ENCODE data around the gene SPINT1.

Gene SPINT1

GRCh38 chr15:40892447-40893012 is 48.7 kb downstream of the SPINT1 start:
- no peak for DNase-seq (ENCODE audit: low spot score)

DNA sequence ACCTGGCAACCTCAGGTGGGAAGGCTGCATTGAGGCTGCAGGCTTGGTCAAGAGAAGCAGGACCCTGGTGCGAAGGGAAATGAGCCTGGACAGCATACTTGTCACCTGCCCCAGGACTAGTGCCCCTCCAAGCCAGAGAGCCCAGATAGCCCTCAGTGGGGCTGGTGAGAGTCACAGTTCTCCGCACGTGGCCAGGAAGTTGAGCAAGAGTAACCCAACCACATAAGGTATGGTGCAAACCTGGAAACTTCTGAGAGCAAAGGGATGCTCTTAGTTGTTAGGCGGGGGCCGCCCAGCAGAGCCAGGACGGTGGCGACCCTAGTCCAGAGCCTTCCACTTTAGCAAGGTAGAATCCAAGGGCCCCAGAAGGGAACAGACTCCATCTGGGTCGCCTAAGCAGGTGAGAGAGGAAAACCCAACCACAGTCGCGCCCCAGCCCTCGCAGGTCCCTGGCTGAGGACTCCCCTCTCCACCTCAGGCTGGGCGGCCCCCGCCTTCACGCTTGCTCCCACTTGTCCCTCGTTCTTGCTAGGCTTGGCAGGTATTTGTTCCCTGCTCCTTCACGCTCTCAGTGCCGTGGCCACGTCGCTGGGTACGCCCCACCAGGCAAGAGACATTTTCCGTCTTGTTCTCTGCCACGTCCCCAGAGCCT is 49.3 kb downstream of the SPINT1 start:
- no peak for DNase-seq (ENCODE audit: low spot score)

GRCh38 chr15:40893733-40894680 is 50.2 kb downstream of the SPINT1 start, which contains the start of gene VPS18:
Gene VPS18, plus strand, starts transcription at chr15:40894450. Its CDS starts 319 bp downstream, at chr15:40894769.
- DNase-seq (ENCODE audit: low spot score) = peak; percentile 96

- no peak for DNase-seq (ENCODE audit: low spot score)
These were observed 51.0 kb downstream of the SPINT1 start for GRCh38 chr15:40894681-40895448.

DNA sequence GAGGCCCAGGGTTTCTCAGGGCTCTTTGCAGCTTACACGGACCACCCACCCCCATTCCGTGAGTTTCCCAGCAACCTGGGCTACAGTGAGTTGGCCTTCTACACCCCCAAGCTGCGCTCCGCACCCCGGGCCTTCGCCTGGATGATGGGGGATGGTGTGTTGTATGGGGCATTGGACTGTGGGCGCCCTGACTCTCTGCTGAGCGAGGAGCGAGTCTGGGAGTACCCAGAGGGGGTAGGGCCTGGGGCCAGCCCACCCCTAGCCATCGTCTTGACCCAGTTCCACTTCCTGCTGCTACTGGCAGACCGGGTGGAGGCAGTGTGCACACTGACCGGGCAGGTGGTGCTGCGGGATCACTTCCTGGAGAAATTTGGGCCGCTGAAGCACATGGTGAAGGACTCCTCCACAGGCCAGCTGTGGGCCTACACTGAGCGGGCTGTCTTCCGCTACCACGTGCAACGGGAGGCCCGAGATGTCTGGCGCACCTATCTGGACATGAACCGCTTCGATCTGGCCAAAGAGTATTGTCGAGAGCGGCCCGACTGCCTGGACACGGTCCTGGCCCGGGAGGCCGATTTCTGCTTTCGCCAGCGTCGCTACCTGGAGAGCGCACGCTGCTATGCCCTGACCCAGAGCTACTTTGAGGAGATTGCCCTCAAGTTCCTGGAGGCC is 55.8 kb downstream of the SPINT1 start:
- DNase-seq (ENCODE audit: low spot score) = no peak

DNA sequence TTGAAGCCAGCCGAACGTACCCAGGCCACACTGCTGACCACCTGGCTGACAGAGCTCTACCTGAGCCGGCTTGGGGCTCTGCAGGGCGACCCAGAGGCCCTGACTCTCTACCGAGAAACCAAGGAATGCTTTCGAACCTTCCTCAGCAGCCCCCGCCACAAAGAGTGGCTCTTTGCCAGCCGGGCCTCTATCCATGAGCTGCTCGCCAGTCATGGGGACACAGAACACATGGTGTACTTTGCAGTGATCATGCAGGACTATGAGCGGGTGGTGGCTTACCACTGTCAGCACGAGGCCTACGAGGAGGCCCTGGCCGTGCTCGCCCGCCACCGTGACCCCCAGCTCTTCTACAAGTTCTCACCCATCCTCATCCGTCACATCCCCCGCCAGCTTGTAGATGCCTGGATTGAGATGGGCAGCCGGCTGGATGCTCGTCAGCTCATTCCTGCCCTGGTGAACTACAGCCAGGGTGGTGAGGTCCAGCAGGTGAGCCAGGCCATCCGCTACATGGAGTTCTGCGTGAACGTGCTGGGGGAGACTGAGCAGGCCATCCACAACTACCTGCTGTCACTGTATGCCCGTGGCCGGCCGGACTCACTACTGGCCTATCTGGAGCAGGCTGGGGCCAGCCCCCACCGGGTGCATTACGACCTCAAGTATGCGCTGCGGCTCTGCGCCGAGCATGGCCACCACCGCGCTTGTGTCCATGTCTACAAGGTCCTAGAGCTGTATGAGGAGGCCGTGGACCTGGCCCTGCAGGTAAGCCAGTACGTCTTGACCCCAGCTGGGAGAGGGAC is 56.6 kb downstream of the SPINT1 start:
- no peak for DNase-seq (ENCODE audit: low spot score)

DNA sequence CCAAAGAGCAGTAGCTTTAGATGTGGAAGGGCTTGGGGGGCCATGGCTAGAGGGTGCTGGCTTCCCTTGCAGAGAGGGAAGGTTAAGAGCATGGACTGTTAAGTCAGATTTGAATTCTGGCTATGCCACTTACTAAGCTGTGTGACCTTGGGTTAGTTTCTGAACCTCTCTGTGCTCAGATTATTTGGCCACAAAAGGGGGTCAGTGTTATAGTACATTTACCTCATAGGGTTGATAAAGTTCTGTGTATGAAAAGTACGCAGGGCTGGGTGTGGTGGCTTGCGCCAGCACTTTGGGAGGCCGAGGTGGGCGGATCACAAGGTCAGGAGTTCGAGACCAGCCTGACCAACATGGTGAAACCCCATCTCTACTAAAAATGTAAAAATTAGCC is 57.2 kb downstream of the SPINT1 start:
- DNase-seq (ENCODE audit: low spot score) = no peak

DNA sequence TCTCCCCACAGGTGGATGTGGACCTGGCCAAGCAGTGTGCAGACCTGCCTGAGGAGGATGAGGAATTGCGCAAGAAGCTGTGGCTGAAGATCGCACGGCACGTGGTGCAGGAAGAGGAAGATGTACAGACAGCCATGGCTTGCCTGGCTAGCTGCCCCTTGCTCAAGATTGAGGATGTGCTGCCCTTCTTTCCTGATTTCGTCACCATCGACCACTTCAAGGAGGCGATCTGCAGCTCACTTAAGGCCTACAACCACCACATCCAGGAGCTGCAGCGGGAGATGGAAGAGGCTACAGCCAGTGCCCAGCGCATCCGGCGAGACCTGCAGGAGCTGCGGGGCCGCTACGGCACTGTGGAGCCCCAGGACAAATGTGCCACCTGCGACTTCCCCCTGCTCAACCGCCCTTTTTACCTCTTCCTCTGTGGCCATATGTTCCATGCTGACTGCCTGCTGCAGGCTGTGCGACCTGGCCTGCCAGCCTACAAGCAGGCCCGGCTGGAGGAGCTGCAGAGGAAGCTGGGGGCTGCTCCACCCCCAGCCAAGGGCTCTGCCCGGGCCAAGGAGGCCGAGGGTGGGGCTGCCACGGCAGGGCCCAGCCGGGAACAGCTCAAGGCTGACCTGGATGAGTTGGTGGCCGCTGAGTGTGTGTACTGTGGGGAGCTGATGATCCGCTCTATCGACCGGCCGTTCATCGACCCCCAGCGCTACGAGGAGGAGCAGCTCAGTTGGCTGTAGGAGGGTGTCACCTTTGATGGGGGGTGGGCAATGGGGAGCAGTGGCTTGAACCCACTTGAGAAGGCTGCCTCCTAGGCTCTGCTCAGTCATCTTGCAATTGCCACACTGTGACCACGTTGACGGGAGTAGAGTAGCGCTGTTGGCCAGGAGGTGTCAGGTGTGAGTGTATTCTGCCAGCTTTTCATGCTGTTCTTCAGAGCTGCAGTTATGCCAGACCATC is 59.0 kb downstream of the SPINT1 start:
- DNase-seq (ENCODE audit: low spot score) = peak; percentile 80

- DNase-seq (ENCODE audit: low spot score) = no peak
These were observed 60.8 kb downstream of the SPINT1 start for GRCh38 chr15:40904552-40905201.

GRCh38 chr15:40906091-40906990 is 62.5 kb downstream of the SPINT1 start:
- DNase-seq (ENCODE audit: low spot score) = peak; percentile 70

- DNase-seq (ENCODE audit: low spot score) = no peak
These were observed 63.3 kb downstream of the SPINT1 start for GRCh38 chr15:40906991-40907802.
